Upper lobe of left lung (tissue), 4 donors: ENCODE measurements around the gene ATOH8.

Source experiments
- CTCF ChIP-seq, 6 experiments: fragments of 450-650 bp in 4 of 6; fragments of 200-600 bp in 2 of 6; sonication (generic) in 2 of 6; IDR thresholded peaks; one replicate each; pipeline ENCODE4 v1.5.1; 2016 to 2019; ENCODE audit warnings: antibody characterized with exemption in 6 of 6
- POLR2A ChIP-seq, 4 donors: fragments of 450-650 bp; IDR thresholded peaks; one replicate each; pipeline ENCODE4 v1.5.1; 2016 to 2017; ENCODE audit warnings: antibody characterized with exemption in 4 of 4, mild to moderate bottlenecking in 2 of 4
- POLR2AphosphoS5 ChIP-seq, 2 donors: sonication (generic); formaldehyde crosslinking; IDR thresholded peaks; one replicate each; pipeline ENCODE4 v1.5.1; 2017; ENCODE audit warnings: antibody characterized with exemption in 2 of 2

GRCh38 chr2:85779641-85780315, 26.0 kb downstream of the ATOH8 start:
- TF ChIP-seq POLR2A (IDR thresholded peaks at IDR 0.05) (no peak), CTCF (IDR thresholded peaks at IDR 0.05) (no peak), POLR2AphosphoS5 (IDR thresholded peaks at IDR 0.05) (no peak)
